PC-9 (cell line): ENCODE measurements around the gene CLECL1.

ENCODE experiments used
- CTCF ChIP-seq: fragments of 200-600 bp; sonication (generic); conservative IDR thresholded peaks from 2 replicates; pipeline ENCODE4 v1.6.1; 2017; ENCODE audit warnings: mixed run types, antibody characterized with exemption, mild to moderate bottlenecking, moderate library complexity
- EZH2 ChIP-seq: fragments of 200-600 bp; sonication (generic); IDR thresholded peaks from 2 replicates; pipeline ENCODE4 v1.8.0; 2017; ENCODE audit warnings: antibody characterized with exemption, low read depth

GRCh38 chr12:9725213-9725870 lies 7.6 kb downstream of the CLECL1 start:
- TF ChIP-seq EZH2 (no peak), CTCF (no peak)
